Fibroblast of lung (primary cell): ENCODE measurements around the gene SFMBT2.

Experiments
- CTCF ChIP-seq, 2 donors: IDR thresholded peaks in 1 of 2; conservative IDR thresholded peaks in 1 of 2; 1 replicate in 1 of 2; 2 replicates in 1 of 2; pipeline ENCODE4 v1.5.1; 2011 to 2012; ENCODE audit warnings: low read length in 2 of 2, control low read depth in 1 of 2, inconsistent platforms in 1 of 2, low read depth in 1 of 2, mild to moderate bottlenecking in 1 of 2
- EZH2 ChIP-seq: IDR thresholded peaks from 2 replicates; pipeline ENCODE4 v1.5.1; 2012; ENCODE audit warnings: low read length, control low read depth, mild to moderate bottlenecking; ENCODE audit errors: missing control alignments

GRCh38 chr10:7192831-7193361, 217.9 kb downstream of the SFMBT2 start:
- TF ChIP-seq CTCF (conservative IDR thresholded peaks at IDR 0.05 in 1 of 2, IDR thresholded peaks at IDR 0.05 in 1 of 2; ENCODE audit: low read depth in 1 of 2, low read length in 2 of 2) (no peak), EZH2 (no peak)
